Smooth muscle cell (in vitro differentiated cells): ENCODE measurements around the gene LYPD3. TPM values are rescaled to one million over a fixed set of nuclear protein-coding genes. Genes with fewer than 3 reads are reported as not detected.
A peak's percentile ranks its signal among the peaks of the same experiment; 100 is the strongest.

Source experiments
- DNase-seq: peaks from one replicate; lab custom pipeline; 2025; ENCODE audit not compliant: unreplicated experiment; lab: John Stamatoyannopoulos, UW
- H2AFZ ChIP-seq: fragments of 200-600 bp; sonication (generic); 2 replicates; pipeline ENCODE4 v1.6.0; 2016; ENCODE audit warnings: antibody characterized with exemption, low read depth, mild to moderate bottlenecking
- H3F3A ChIP-seq: fragments of 200-600 bp; sonication (generic); 2 replicates; pipeline ENCODE4 v1.6.0; 2017; ENCODE audit warnings: antibody characterized with exemption, low read depth
- H3K27ac ChIP-seq: fragments of 200-600 bp; sonication (generic); 2 replicates; pipeline ENCODE4 v1.5.1; 2016; ENCODE audit warnings: low read depth, mild to moderate bottlenecking
- H3K27me3 ChIP-seq: fragments of 200-600 bp; sonication (generic); 2 replicates; pipeline ENCODE4 v1.6.1; 2016; ENCODE audit warnings: low read depth, mild to moderate bottlenecking
- H3K36me3 ChIP-seq: fragments of 200-600 bp; sonication (generic); 2 replicates; pipeline ENCODE4 v1.5.1; 2016; ENCODE audit warnings: low read depth
- H3K4me1 ChIP-seq: fragments of 200-600 bp; sonication (generic); 2 replicates; pipeline ENCODE4 v1.5.1; 2016; ENCODE audit warnings: low read depth
- H3K4me2 ChIP-seq: fragments of 200-600 bp; sonication (generic); 2 replicates; pipeline ENCODE4 v1.6.0; 2016; ENCODE audit warnings: mild to moderate bottlenecking
- H3K4me3 ChIP-seq: fragments of 200-600 bp; sonication (generic); 2 replicates; pipeline ENCODE4 v1.5.1; 2016; ENCODE audit warnings: mild to moderate bottlenecking
- H3K79me2 ChIP-seq: fragments of 200-600 bp; sonication (generic); 2 replicates; pipeline ENCODE4 v1.6.0; 2016; ENCODE audit warnings: low read depth, mild to moderate bottlenecking
- H3K9ac ChIP-seq: fragments of 200-600 bp; sonication (generic); 2 replicates; pipeline ENCODE4 v1.6.0; 2016; ENCODE audit warnings: low read depth
- H3K9me3 ChIP-seq: fragments of 200-600 bp; sonication (generic); replicated peaks from 2 replicates; pipeline ENCODE4 v1.5.1; 2016; ENCODE audit warnings: low read depth
- H4K20me1 ChIP-seq: fragments of 200-600 bp; sonication (generic); 2 replicates; pipeline ENCODE4 v1.6.0; 2016; ENCODE audit warnings: low read depth
- WGBS: methylation state at CpG from one replicate; pipeline ENCODE4 v1.1.7; 2016; ENCODE audit warnings: low lambda C conversion rate; 5-methylcytosine and 5-hydroxymethylcytosine counted together
- polyA plus RNA-seq: library from polyadenylated mRNA; unstranded; fragments of >200 nt; fragmentation: Nextera tagmentation; extraction: Ambion mirVana; gene quantifications from 2 replicates; pipeline ENCODE4 v1.2.1, GENCODE V29; 2016
- total RNA-seq: library from RNA; depleted of rRNA; stranded (reverse); fragments of >200 nt; gene quantifications from 2 replicates; pipeline ENCODE4 v1.2.3, GENCODE V29; 2014
- TF ChIP-seq, protein P1 (sequence below): fragments of 200-600 bp; sonication (generic); IDR thresholded peaks from 2 replicates; pipeline ENCODE4 v1.5.1; 2017; ENCODE audit warnings: borderline replicate concordance, mild to moderate bottlenecking, antibody characterized with exemption; ENCODE audit not compliant: insufficient read depth, poor library complexity, severe bottlenecking

Gene LYPD3
- total and polyA plus RNA-seq, 2 experiments from 2014 or later, result 17.9 to 20.6 TPM

GRCh38 chr19:43447655-43448054 is 17.8 kb downstream of the LYPD3 start:
- no peaks in the 10 kb centered on the region for H3K36me3 ChIP-seq
- no peak overlapping the region for H3K4me3 ChIP-seq
- no peak overlapping the region for H3K4me2 ChIP-seq
- H2AFZ ChIP-seq, result no peak overlapping the region
- no peaks in the 10 kb centered on the region for H3F3A ChIP-seq
- H3K27ac ChIP-seq, result no peak overlapping the region
- H3K9ac ChIP-seq, result no peak overlapping the region
- H3K4me1 ChIP-seq, result no peaks in the 10 kb centered on the region
- no peaks in the 10 kb centered on the region for H3K79me2 ChIP-seq
- DNase-seq, result no peak
- H3K27me3 ChIP-seq, result no peaks in the 10 kb centered on the region
- WGBS, result 89% methylated on average over 9 of the region's 9 CpGs
- TF ChIP-seq, protein P1, sequence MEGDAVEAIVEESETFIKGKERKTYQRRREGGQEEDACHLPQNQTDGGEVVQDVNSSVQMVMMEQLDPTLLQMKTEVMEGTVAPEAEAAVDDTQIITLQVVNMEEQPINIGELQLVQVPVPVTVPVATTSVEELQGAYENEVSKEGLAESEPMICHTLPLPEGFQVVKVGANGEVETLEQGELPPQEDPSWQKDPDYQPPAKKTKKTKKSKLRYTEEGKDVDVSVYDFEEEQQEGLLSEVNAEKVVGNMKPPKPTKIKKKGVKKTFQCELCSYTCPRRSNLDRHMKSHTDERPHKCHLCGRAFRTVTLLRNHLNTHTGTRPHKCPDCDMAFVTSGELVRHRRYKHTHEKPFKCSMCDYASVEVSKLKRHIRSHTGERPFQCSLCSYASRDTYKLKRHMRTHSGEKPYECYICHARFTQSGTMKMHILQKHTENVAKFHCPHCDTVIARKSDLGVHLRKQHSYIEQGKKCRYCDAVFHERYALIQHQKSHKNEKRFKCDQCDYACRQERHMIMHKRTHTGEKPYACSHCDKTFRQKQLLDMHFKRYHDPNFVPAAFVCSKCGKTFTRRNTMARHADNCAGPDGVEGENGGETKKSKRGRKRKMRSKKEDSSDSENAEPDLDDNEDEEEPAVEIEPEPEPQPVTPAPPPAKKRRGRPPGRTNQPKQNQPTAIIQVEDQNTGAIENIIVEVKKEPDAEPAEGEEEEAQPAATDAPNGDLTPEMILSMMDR, result no peak
- no peaks in the 10 kb centered on the region for H4K20me1 ChIP-seq
- no peaks in the 10 kb centered on the region for H3K9me3 ChIP-seq

DNA sequence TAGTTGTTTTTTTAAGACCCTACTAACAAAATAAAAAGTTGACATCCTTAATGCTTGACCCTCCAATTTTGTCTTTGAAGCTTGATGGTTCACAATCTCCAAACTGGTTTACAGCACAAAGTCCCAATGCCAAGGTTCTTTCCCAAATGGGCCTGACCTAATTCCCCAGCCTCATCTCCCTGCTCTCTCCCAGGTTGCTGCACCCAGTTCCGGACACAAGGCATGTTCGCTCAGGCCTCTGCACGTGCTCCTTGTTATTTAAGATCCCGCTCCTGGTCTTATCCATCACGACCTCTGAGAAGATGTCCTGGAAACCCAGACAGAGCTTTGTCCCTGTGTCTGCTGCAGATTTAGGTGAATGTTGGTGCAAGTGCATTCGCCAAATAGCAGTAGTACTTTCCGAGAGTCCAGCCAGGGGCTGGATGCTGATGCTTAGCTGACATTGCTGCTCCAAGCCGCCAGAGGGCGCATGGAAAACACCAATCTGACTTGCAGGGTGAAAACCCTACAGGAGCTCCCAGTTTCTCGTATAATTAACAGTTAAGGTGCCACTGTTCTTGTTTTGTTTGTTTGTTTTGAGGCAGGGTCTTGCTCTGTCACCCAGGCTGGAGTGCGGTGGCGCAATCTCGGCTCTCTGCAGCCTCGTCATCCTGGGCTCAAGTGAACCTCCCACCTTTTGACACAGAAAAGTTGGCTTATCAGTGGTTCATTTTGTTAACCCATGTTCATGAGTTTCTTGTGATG is 18.5 kb downstream of the LYPD3 start:
- H3K36me3 ChIP-seq, result no peaks in the 10 kb centered on the region
- peak; percentile 11 for DNase-seq
- H4K20me1 ChIP-seq, result no peaks in the 10 kb centered on the region
- H3K27me3 ChIP-seq, result no peaks in the 10 kb centered on the region
- H3K79me2 ChIP-seq, result no peaks in the 10 kb centered on the region
- no peaks in the 10 kb centered on the region for H3K4me1 ChIP-seq
- no peak overlapping the region for H3K4me2 ChIP-seq
- H3K27ac ChIP-seq, result no peak overlapping the region
- TF ChIP-seq, protein P1, result peak; percentile 87
- H3K4me3 ChIP-seq, result no peak overlapping the region
- H2AFZ ChIP-seq, result no peak overlapping the region
- no peak overlapping the region for H3K9ac ChIP-seq
- 25% methylated on average over 14 of the region's 14 CpGs for WGBS
- no peaks in the 10 kb centered on the region for H3F3A ChIP-seq
- no peaks in the 10 kb centered on the region for H3K9me3 ChIP-seq

- H3K27ac ChIP-seq, result no peak overlapping the region
- no peaks in the 10 kb centered on the region for H3K79me2 ChIP-seq
- no peaks in the 10 kb centered on the region for H3K9me3 ChIP-seq
- no peak overlapping the region for H2AFZ ChIP-seq
- no peak overlapping the region for H3K4me2 ChIP-seq
- WGBS, result 94% methylated on average over 2 of the region's 2 CpGs
- no peaks in the 10 kb centered on the region for H3K36me3 ChIP-seq
- no peak for DNase-seq
- H3K27me3 ChIP-seq, result no peaks in the 10 kb centered on the region
- no peak overlapping the region for H3K4me3 ChIP-seq
- H4K20me1 ChIP-seq, result no peaks in the 10 kb centered on the region
- H3K4me1 ChIP-seq, result no peaks in the 10 kb centered on the region
- no peaks in the 10 kb centered on the region for H3F3A ChIP-seq
- TF ChIP-seq, protein P1, result no peak
- H3K9ac ChIP-seq, result no peak overlapping the region
Measured at GRCh38 chr19:43445426-43445825, 20.0 kb downstream of the LYPD3 start.
